ENCODE data around the gene PALM2AKAP2.
A peak's percentile ranks its signal among the peaks of the same experiment; 100 is the strongest.
"Not testable (repeated sequence)": the region's sequence is repeated elsewhere in the genome, so short reads cannot be mapped to it uniquely, and the experiment has no call there.

PALM2AKAP2 gene

DNA sequence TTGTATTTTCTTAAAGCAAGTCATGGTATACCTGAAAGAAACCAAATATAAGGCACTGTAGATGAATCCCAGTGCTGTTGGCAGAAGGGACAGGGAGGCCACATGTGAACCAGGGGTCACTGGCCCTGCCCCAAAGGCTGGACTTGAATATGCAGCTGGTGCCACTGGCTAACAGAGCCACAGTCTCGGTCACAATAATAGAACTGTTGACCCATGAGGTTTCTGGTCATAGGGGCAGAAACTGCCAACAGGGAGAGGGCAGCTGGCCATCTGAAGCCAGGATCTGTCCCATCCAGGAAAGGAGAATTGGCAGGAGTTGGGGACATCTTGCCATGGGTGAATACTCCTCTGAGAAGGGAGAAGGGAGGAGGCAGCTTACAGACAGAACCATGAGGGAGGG, 31.9 kb downstream of the PALM2AKAP2 start:
- no peak for DNase-seq

DNA sequence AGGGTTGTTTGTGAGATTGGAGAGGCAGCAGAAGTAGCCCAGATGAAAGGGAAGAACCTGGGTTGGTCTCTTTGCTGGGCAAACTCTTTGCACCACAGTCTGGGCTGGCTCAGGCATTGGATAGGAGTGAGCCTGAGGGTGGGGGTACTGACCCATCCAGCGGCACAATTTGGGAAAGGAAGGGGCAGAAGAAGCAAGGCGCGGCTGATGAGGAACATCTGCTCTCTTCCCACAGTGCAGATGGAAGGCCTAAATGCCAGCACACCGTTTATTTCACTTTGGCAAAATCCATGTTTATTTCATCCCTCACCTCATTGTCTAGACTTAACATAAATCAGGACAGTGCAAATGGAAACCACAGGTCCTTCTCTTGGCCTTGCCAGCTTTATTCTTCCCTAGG, 32.3 kb downstream of the PALM2AKAP2 start:
- no peak for DNase-seq

- DNase-seq = no peak
Observed at GRCh38 chr9:109812818-109813281, 32.9 kb downstream of the PALM2AKAP2 start.

DNA sequence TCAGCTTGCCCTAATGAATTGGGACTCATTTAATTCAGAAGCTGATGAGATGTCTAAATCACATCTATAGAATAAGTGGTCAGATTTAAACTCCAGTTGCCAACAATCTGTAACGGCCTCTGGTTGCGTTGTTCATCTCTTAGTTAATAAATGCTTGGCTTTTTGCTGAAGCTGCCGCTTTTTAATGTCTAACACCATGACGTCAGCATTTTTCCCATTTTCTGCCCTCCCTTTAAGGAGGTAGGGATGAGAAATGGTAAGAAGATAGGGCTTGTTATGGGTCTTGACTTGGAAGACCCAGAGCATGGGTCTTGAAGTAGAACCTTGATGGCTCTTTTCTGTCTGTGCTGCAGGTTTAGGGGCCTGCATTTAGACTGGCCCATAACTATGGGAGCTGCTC, 33.3 kb downstream of the PALM2AKAP2 start:
- no peak for DNase-seq

DNA sequence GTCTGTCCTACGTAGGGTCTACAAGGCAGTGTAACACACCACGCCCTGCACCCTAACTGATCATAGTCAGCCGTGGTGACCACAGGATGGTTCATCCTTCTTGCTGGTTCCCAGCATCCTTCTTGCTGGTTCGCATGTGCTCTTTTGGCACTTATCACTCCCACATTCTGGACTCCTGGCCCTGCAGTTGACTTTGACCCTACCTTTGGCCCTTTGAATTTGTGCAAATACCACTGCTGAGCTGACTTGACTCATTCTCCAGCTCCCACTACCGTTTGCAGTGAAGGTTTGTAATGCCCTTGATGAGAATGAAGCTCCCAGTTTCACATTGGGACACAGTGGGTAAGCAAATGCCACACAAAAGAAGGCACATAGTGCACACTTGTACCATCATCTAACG, 33.8 kb downstream of the PALM2AKAP2 start:
- no peak for DNase-seq

DNA sequence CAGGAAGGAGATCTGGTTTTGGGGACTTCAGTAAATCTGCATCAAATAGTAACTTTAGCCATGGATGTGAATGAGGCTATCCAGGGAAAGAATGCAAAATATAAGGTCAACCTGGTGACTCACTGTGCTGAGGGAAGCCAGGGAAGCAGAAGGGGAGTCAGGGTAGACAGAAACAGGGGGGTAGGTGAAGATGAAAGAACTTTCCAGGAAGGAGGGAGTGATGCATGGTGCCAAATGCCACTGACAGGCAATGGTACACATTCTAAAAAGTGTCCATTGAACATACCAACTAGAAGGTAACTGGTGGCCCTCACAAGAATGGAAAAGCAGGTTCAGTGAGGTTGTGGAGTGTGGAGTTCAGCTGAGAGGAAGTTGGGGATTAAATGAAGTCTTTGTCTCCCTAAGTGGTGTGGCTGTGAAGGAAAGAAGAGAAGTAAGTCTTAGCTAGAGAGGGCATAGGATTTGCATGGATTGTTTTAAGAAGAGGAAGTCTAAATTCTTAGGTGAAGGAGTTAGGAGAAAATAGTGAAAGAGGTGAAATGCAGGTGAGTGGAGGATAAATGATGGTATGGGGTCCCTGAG, 35.5 kb downstream of the PALM2AKAP2 start:
- no peak for DNase-seq

DNA sequence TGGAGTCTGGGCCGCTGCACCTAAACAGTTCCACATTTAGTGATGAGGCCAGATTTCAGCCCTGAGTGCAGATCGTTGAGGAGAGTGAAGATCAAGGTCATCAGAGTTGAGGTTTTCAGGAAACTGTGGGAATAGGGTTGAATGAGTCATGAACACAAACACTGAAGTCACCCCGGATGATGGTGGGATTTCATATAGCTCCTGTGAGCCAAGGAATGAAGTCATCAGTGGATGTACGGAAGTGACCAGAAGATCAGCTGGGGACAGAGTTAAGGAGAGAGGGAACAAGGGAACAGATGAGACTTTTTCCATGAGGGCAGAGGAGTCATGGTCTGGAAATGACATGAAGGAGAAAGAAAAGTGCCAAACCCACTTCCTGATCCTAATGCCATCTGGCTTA, 36.5 kb downstream of the PALM2AKAP2 start:
- DNase-seq = no peak

DNA sequence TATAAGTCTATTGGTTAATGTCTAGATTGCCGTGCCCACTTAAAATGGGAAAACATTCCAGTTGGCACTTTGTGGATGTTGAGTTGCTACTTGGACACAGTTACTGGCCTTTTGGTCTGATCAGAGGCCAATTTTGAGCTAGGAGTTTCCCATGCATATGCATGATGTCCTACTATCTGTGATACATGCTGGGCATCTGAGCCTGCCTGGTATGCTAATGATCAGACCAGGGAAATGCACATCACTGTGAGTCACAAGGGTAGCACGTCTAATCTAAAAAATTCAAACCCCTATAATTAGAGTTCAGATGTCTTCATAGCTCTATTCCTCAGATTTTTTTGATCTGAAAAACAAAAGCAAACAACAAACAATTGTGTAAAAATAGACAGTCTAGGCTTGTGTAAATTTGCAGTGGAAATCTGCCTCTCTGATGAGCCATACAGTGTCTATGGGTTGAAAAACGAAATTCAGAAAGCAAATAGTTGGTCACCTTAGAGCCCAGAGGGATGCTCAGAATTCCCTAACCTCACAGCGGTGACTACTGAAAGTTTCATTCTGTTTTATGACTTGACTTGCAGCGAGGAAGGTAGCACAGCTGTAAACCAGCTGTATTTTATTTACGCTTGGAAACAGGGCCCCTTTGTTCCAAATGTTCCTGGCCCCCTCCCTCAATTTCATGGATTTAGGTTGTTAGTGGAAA, 37.3 kb downstream of the PALM2AKAP2 start:
- no peak for DNase-seq

DNA sequence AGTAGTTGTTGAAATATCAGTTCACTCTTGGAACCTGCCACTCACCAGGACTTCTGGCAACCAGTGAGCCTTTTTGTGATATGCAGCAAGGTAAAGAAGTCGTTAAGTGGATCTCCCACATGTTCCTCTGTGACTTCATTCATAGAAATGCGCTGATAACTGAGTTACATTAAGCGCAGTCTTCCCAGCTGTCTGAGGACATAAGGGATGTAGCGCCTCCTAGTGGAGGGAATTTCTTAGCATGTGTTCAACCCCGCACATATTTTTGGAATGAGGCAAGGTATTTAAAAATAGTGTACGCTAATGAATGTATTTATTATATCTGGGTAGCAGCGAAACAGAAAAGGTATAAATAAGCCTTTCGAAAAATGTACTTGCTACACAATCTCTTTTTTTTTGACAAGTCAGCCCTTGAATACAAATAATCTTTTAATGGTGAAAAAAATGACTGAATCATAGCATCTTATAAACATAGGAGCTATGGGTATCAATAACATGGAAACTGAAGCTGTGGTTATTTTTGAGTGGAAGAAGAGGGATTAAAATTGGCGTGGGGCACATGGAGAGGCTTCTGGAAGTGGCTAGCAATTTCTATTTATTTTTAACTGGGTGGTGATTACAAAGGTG, 38.0 kb downstream of the PALM2AKAP2 start:
- peak; percentile 45 for DNase-seq

GRCh38 chr9:109821711-109822110, 41.7 kb downstream of the PALM2AKAP2 start:
- no peak for DNase-seq

GRCh38 chr9:109825383-109825782, 45.4 kb downstream of the PALM2AKAP2 start:
- DNase-seq = not testable (repeated sequence)

GRCh38 chr9:109826559-109826958, 46.6 kb downstream of the PALM2AKAP2 start:
- DNase-seq = no peak

- DNase-seq = no peak
Observed at GRCh38 chr9:109828254-109828653, 48.3 kb downstream of the PALM2AKAP2 start.
